Endodermal cell (in vitro differentiated cells): Measurements from ENCODE around the gene EXOSC1. TPM values are rescaled to one million over a fixed set of nuclear protein-coding genes. Genes with fewer than 3 reads are reported as not detected.
"Not testable (repeated sequence)": the region's sequence is repeated elsewhere in the genome, so short reads cannot be mapped to it uniquely, and the experiment has no call there.

Source experiments
- DNase-seq: peaks from one replicate; pipeline ENCODE4 v3.0.0-alpha.2; 2017
- H3K27ac ChIP-seq: 2 replicates; pipeline ENCODE4 v1.5.1; 2013; ENCODE audit warnings: mild to moderate bottlenecking, low read depth, low read length, moderate library complexity
- H3K27me3 ChIP-seq: 2 replicates; pipeline ENCODE4 v1.6.1; 2013; ENCODE audit warnings: mild to moderate bottlenecking, low read length, moderate library complexity; ENCODE audit not compliant: insufficient read depth, control insufficient read depth, poor library complexity, severe bottlenecking
- H3K36me3 ChIP-seq: 2 replicates; pipeline ENCODE4 v1.7.0; 2013; ENCODE audit warnings: mild to moderate bottlenecking, low read length, moderate library complexity; ENCODE audit not compliant: control insufficient read depth, insufficient read depth
- H3K4me1 ChIP-seq: one replicate; pipeline ENCODE4 v1.7.0; 2013; ENCODE audit warnings: low read length; ENCODE audit not compliant: control insufficient read depth, insufficient read depth
- H3K4me3 ChIP-seq: 2 replicates; pipeline ENCODE4 v1.5.1; 2013; ENCODE audit warnings: mild to moderate bottlenecking, low read length, moderate library complexity
- H3K9ac ChIP-seq: 2 replicates; pipeline ENCODE4 v1.6.1; 2013; ENCODE audit warnings: mild to moderate bottlenecking, low read length, moderate library complexity; ENCODE audit not compliant: poor library complexity, severe bottlenecking; ENCODE audit errors: extremely low read depth
- H3K9me3 ChIP-seq: 2 replicates; pipeline ENCODE4 v1.6.1; 2013; ENCODE audit warnings: mild to moderate bottlenecking, low read length, moderate library complexity; ENCODE audit not compliant: control insufficient read depth
- H3K27ac Mint-ChIP-seq: 2 replicates; pipeline ENCODE4 v1.8.0; 2020; ENCODE audit warnings: mixed read lengths
- H3K27me3 Mint-ChIP-seq: 2 replicates; pipeline ENCODE4 v1.8.0; 2021; ENCODE audit warnings: mild to moderate bottlenecking, mixed read lengths; ENCODE audit not compliant: insufficient read depth
- H3K36me3 Mint-ChIP-seq: 2 replicates; pipeline ENCODE4 v1.8.0; 2020; ENCODE audit warnings: low read depth, mixed read lengths
- H3K4me1 Mint-ChIP-seq: 2 replicates; pipeline ENCODE4 v1.8.0; 2020; ENCODE audit warnings: mixed read lengths
- H3K4me3 Mint-ChIP-seq: 2 replicates; pipeline ENCODE4 v1.8.0; 2020; ENCODE audit warnings: mild to moderate bottlenecking, moderate library complexity, mixed read lengths
- H3K9me3 Mint-ChIP-seq: 2 replicates; pipeline ENCODE4 v1.8.0; 2020; ENCODE audit warnings: mild to moderate bottlenecking, mixed read lengths
- WGBS, 2 experiments: methylation state at CpG; one replicate each; pipeline versions ENCODE4 v1.1.5 to v1.1.7; 2013; ENCODE audit warnings: missing lambda C conversion rate in 2 of 2, mixed read lengths in 1 of 2; ENCODE audit not compliant: insufficient coverage in 1 of 2, insufficient read length in 1 of 2; 5-methylcytosine and 5-hydroxymethylcytosine counted together
- total RNA-seq, 2 donors: library from RNA; stranded (reverse); fragmentation: NEBNext Ultra II Directional in 1 of 2; extraction: Animal tissue kit (Norgen Biotek cat#: 25700) in 1 of 2; gene quantifications; 2 replicates in 1 of 2; 3 replicates in 1 of 2; pipeline ENCODE4 v1.2.1, GENCODE V29; 2021
- TF ChIP-seq, protein P1 (sequence below): fragments of 200-600 bp; sonication (generic); conservative IDR thresholded peaks from 2 replicates; pipeline ENCODE4 v1.5.0; 2021; ENCODE audit warnings: antibody characterized with exemption, mild to moderate bottlenecking

EXOSC1 gene
- total RNA-seq, 2 donors from 2014 or later: 48.9 to 55.6 TPM

DNA sequence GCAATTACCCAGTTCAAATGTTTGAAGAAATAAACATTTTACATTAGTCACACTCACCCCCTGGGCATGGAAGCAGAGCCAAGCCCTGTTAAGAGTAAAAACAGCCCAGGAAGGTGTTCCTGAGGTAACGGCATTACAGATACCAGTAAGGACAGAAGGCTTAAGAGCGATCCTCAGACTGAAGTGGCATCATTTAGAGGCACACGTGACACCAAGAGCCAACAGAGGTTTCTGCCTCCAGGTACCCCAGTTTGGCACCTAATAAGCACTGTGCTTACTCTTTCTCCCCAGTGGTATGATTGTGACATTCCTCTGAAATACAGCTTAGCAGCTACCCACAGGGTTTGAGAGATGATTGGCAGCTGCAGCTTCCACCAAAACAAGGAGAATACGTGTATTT lies 35.3 kb upstream of the EXOSC1 start:
- Mint-ChIP-seq H3K27ac (no peak overlapping the region), H3K36me3 (peaks cover 42% of the 10 kb centered on the region), H3K4me1 (peaks cover 6% of the 10 kb centered on the region), H3K27me3 (no peaks in the 10 kb centered on the region), H3K9me3 (no peaks in the 10 kb centered on the region), H3K4me3 (no peak overlapping the region)
- Histone ChIP-seq H3K9ac (no peak overlapping the region), H3K27me3 (no peaks in the 10 kb centered on the region), H3K4me3 (no peak overlapping the region), H3K36me3 (peaks cover 67% of the 10 kb centered on the region), H3K9me3 (no peaks in the 10 kb centered on the region), H3K4me1 (no peaks in the 10 kb centered on the region), H3K27ac (no peak overlapping the region)
- 91 to 98% methylated on average over 2 to 4 of the region's 4 CpGs for WGBS, 2 experiments
- DNase-seq: no peak
- TF ChIP-seq, protein P1, sequence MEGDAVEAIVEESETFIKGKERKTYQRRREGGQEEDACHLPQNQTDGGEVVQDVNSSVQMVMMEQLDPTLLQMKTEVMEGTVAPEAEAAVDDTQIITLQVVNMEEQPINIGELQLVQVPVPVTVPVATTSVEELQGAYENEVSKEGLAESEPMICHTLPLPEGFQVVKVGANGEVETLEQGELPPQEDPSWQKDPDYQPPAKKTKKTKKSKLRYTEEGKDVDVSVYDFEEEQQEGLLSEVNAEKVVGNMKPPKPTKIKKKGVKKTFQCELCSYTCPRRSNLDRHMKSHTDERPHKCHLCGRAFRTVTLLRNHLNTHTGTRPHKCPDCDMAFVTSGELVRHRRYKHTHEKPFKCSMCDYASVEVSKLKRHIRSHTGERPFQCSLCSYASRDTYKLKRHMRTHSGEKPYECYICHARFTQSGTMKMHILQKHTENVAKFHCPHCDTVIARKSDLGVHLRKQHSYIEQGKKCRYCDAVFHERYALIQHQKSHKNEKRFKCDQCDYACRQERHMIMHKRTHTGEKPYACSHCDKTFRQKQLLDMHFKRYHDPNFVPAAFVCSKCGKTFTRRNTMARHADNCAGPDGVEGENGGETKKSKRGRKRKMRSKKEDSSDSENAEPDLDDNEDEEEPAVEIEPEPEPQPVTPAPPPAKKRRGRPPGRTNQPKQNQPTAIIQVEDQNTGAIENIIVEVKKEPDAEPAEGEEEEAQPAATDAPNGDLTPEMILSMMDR: no peak

DNA sequence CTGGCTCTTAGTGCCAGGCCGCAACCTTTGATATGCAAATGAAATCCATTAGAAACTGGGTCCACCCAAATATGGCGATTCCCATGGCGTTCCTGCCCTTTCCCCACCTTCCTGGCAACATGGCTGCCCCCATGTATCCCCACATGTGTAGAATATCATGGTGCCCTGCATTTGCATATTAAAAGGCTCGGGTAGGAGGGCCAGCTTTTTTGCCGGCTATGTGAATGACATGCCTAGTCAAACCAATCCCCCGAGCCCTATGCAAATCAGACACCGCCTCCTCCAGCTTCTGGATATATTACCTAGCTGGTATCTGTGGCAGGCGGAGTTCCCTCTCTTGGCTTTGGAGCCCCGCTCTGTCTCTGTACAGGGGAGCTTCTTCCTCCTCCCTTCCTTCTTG lies 34.1 kb upstream of the EXOSC1 start:
- H3K36me3 ChIP-seq: peaks cover 76% of the 10 kb centered on the region
- H3K27me3 ChIP-seq: no peaks in the 10 kb centered on the region
- DNase-seq: peak; percentile 96
- peak overlapping the region; percentile 62 for H3K27ac Mint-ChIP-seq
- no peak overlapping the region for H3K9ac ChIP-seq
- no peak overlapping the region for H3K27ac ChIP-seq
- H3K9me3 ChIP-seq: no peaks in the 10 kb centered on the region
- H3K4me3 Mint-ChIP-seq: no peak overlapping the region
- WGBS, 2 experiments: 41 to 54% methylated on average over 9 of the region's 9 CpGs
- no peaks in the 10 kb centered on the region for H3K9me3 Mint-ChIP-seq
- no peaks in the 10 kb centered on the region for H3K27me3 Mint-ChIP-seq
- peaks cover 6% of the 10 kb centered on the region for H3K4me1 Mint-ChIP-seq
- H3K4me1 ChIP-seq: no peaks in the 10 kb centered on the region
- H3K4me3 ChIP-seq: no peak overlapping the region
- TF ChIP-seq, protein P1: no peak
- H3K36me3 Mint-ChIP-seq: peaks cover 52% of the 10 kb centered on the region

DNA sequence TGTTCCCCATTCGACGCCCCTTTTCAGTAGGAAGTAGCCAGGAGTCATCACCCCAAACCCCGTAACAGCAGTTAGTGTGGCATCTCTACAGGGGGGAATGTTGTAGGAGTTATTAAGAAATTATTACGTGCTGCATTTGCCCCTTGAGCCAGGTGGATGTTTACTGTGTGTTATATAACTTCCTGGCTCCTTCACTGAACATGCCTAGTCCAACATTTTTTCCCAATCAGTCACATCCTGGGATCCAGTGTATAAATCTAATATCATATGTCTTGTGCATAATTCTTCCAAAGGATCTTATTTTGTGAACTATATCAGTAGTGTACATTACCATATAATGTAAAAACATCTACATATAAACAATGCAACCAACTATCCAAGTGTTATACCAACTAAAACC lies 33.6 kb upstream of the EXOSC1 start:
- H3K36me3 ChIP-seq: peaks cover 82% of the 10 kb centered on the region
- H3K4me3 Mint-ChIP-seq: not testable (repeated sequence)

DNA sequence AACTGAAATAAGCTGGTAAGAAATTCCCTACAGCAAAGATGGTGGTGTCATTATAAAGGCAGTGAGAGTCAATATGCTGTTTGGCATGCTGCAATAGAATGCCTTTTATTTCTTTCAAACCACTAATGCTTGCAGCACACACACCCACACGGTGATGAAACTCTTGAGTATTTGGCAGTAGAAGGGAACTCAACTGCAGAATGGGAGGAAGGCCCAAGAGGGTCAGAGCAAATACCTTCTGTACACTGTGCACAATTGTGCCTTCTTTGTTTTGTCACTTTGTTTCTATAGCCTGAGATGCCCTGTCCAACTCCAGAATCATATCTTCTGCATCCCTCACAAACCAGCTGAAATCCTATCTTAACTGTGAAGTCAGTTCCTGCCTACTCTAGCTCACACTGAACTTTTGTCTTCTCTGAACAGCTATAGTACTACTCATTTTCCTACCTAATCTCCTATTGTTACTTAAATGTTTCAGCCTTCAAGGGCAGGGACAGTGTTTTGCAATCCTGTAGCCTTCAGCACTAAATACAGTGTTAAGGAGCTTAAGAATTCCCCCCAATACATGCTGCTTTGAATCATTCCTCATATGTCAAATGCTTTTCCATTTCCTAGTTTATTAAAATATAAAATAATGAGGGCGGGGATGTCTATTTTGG lies 30.3 kb upstream of the EXOSC1 start:
- H3K36me3 Mint-ChIP-seq: peaks cover 66% of the 10 kb centered on the region
- WGBS, 2 experiments: 90 to 100% methylated on average over 1 of the region's 2 CpGs
- H3K9me3 Mint-ChIP-seq: no peaks in the 10 kb centered on the region
- H3K9ac ChIP-seq: no peak overlapping the region
- no peak overlapping the region for H3K27ac ChIP-seq
- peaks cover 6% of the 10 kb centered on the region for H3K4me1 Mint-ChIP-seq
- TF ChIP-seq, protein P1: no peak
- H3K4me3 Mint-ChIP-seq: no peak overlapping the region
- H3K27me3 Mint-ChIP-seq: no peaks in the 10 kb centered on the region
- no peaks in the 10 kb centered on the region for H3K27me3 ChIP-seq
- no peaks in the 10 kb centered on the region for H3K4me1 ChIP-seq
- no peaks in the 10 kb centered on the region for H3K9me3 ChIP-seq
- H3K27ac Mint-ChIP-seq: no peak overlapping the region
- peaks cover 86% of the 10 kb centered on the region for H3K36me3 ChIP-seq
- DNase-seq: no peak
- H3K4me3 ChIP-seq: no peak overlapping the region

More for the DNA sequence above, 33.6 kb upstream of the EXOSC1 start:
- peak overlapping the region; percentile 28 for H3K27ac Mint-ChIP-seq
- not testable (repeated sequence) for H3K9me3 Mint-ChIP-seq, DNase-seq, H3K27me3 ChIP-seq, H3K4me1 ChIP-seq, H3K27ac ChIP-seq, H3K4me1 Mint-ChIP-seq, H3K27me3 Mint-ChIP-seq, H3K4me3 ChIP-seq, H3K9ac ChIP-seq, H3K9me3 ChIP-seq
- WGBS, 2 experiments: 96 to 100% methylated on average over 3 to 4 of the region's 4 CpGs
- H3K36me3 Mint-ChIP-seq: peaks cover 58% of the 10 kb centered on the region
